Naive B cell (primary cell): ENCODE results near the gene BLOC1S3. TPM values are rescaled to one million over a fixed set of nuclear protein-coding genes. Genes with fewer than 3 reads are reported as not detected.

Experiments
- ATAC-seq, 2 donors: fragments of 150-1000 bp; cut with Tn5 transposase; 2 replicates each; pipeline ENCODE4 v1.10.0; 2021; ENCODE audit warnings: low read depth in 2 of 2, mild to moderate bottlenecking in 2 of 2, moderate library complexity in 2 of 2
- DNase-seq: peaks from one replicate; pipeline ENCODE4 v3.0.0; 2022
- H3K27ac Mint-ChIP-seq, 6 donors: one replicate each; pipeline ENCODE4 v1.8.0; 2020 to 2022; ENCODE audit warnings: mild to moderate bottlenecking in 6 of 6, mixed read lengths in 6 of 6, moderate library complexity in 5 of 6, inconsistent platforms in 2 of 6
- H3K27me3 Mint-ChIP-seq, 3 donors: one replicate each; pipeline ENCODE4 v1.8.0; 2021 to 2022; ENCODE audit warnings: mixed read lengths in 3 of 3, mild to moderate bottlenecking in 1 of 3
- H3K36me3 Mint-ChIP-seq, 2 donors: one replicate each; pipeline ENCODE4 v1.8.0; 2020 to 2022; ENCODE audit warnings: mixed read lengths in 2 of 2, inconsistent platforms in 1 of 2, mild to moderate bottlenecking in 1 of 2
- H3K4me1 Mint-ChIP-seq, 3 donors: one replicate each; pipeline ENCODE4 v1.8.0; 2020 to 2022; ENCODE audit warnings: mixed read lengths in 3 of 3, inconsistent platforms in 1 of 3, mild to moderate bottlenecking in 1 of 3, moderate library complexity in 1 of 3
- H3K4me3 Mint-ChIP-seq, 8 donors: one replicate each; pipeline ENCODE4 v1.8.0; 2020 to 2022; ENCODE audit warnings: mild to moderate bottlenecking in 8 of 8, mixed read lengths in 8 of 8, moderate library complexity in 8 of 8, inconsistent platforms in 2 of 8
- H3K9me3 Mint-ChIP-seq, 7 donors: one replicate each; pipeline ENCODE4 v1.8.0; 2020 to 2022; ENCODE audit warnings: mixed read lengths in 7 of 7, mild to moderate bottlenecking in 5 of 7, inconsistent platforms in 2 of 7, moderate library complexity in 1 of 7
- polyA plus RNA-seq, 6 donors: library from polyadenylated mRNA; unstranded; fragments of 300-500 nt; fragmentation: Illumina TruSeq; gene quantifications; one replicate each; pipeline ENCODE4 v1.2.3, GENCODE V29; 2021; ENCODE audit warnings: low read depth in 6 of 6

The BLOC1S3 gene
- polyA plus RNA-seq, 6 donors from 2014 or later, result 9.1 to 24.5 (median 13.6) TPM

- peak within 1 kb of the TSS in 2 of 6 donors; percentile 52 to 88 for H3K27ac Mint-ChIP-seq
- H3K27me3 Mint-ChIP-seq, result peaks cover 5 to 44% (median 33%) of the 10 kb centered on the region in 3 donors
- ATAC-seq (no peak), DNase-seq (no peak)
- H3K9me3 Mint-ChIP-seq, result no peaks in the 10 kb centered on the region
- H3K4me3 Mint-ChIP-seq, result peak within 1 kb of the TSS in 1 of 8 donors; percentile 48
- peaks cover 16 to 31% (median 28%) of the 10 kb centered on the region in 3 donors for H3K4me1 Mint-ChIP-seq
- H3K36me3 Mint-ChIP-seq, result no peaks in the 10 kb centered on the region
These were observed 17.5 kb upstream of the BLOC1S3 start, which contains the start of gene NKPD1 for GRCh38 chr19:45160870-45161737. TSS of gene NKPD1 (minus strand) at chr19:45160982. CDS start at chr19:45160150, 832 bp downstream.

- peaks cover 3 to 35% (median 28%) of the 10 kb centered on the region in 3 donors for H3K27me3 Mint-ChIP-seq
- no peak overlapping the region for H3K27ac Mint-ChIP-seq
- no peak for ATAC-seq
- no peak overlapping the region for H3K4me3 Mint-ChIP-seq
- peaks cover 16 to 34% (median 28%) of the 10 kb centered on the region in 3 donors for H3K4me1 Mint-ChIP-seq
- no peaks in the 10 kb centered on the region for H3K9me3 Mint-ChIP-seq
- no peak for DNase-seq
- no peaks in the 10 kb centered on the region for H3K36me3 Mint-ChIP-seq
These were observed 16.6 kb upstream of the BLOC1S3 start for GRCh38 chr19:45161738-45162607.

GRCh38 chr19:45162608-45163143 lies 15.9 kb upstream of the BLOC1S3 start:
- ATAC-seq (no peak), DNase-seq (no peak)
- no peaks in the 10 kb centered on the region for H3K9me3 Mint-ChIP-seq
- H3K4me3 Mint-ChIP-seq, result no peak overlapping the region
- H3K27me3 Mint-ChIP-seq, result peaks cover 0 to 31% (median 22%) of the 10 kb centered on the region in 3 donors
- no peak overlapping the region for H3K27ac Mint-ChIP-seq
- no peaks in the 10 kb centered on the region for H3K36me3 Mint-ChIP-seq
- peaks cover 16 to 36% (median 28%) of the 10 kb centered on the region in 3 donors for H3K4me1 Mint-ChIP-seq

- H3K27me3 Mint-ChIP-seq, result peaks cover 0 to 26% (median 18%) of the 10 kb centered on the region in 3 donors
- no peaks in the 10 kb centered on the region for H3K9me3 Mint-ChIP-seq
- DNase-seq (no peak), ATAC-seq (no peak)
- no peak overlapping the region for H3K27ac Mint-ChIP-seq
- H3K4me3 Mint-ChIP-seq, result peak overlapping the region in 1 of 8 donors; percentile 21
- H3K4me1 Mint-ChIP-seq, result peaks cover 16 to 33% (median 26%) of the 10 kb centered on the region in 3 donors
- no peaks in the 10 kb centered on the region for H3K36me3 Mint-ChIP-seq
These were observed 15.4 kb upstream of the BLOC1S3 start for GRCh38 chr19:45163156-45163555.

- Mint-ChIP-seq H3K36me3 (no peaks in the 10 kb centered on the region), H3K4me3 (peak overlapping the region in 4 of 8 donors; percentile 19 to 66 (median 52)), H3K27me3 (peaks cover 0 to 19% (median 11%) of the 10 kb centered on the region in 3 donors), H3K4me1 (peaks cover 16 to 30% (median 22%) of the 10 kb centered on the region in 3 donors), H3K9me3 (no peaks in the 10 kb centered on the region), H3K27ac (peak overlapping the region in 4 of 6 donors; percentile 73 to 79 (median 77))
- ATAC-seq, result peak in 1 of 2 donors; percentile 4
- DNase-seq, result no peak
These were observed 14.7 kb upstream of the BLOC1S3 start for GRCh38 chr19:45163751-45164460.

- Mint-ChIP-seq H3K27ac (peak overlapping the region in 3 of 6 donors; percentile 15 to 78 (median 73)), H3K9me3 (no peaks in the 10 kb centered on the region), H3K36me3 (no peaks in the 10 kb centered on the region), H3K4me3 (peak overlapping the region in 3 of 8 donors; percentile 15 to 69 (median 44)), H3K27me3 (peaks cover 0 to 10% (median 10%) of the 10 kb centered on the region in 3 donors), H3K4me1 (peaks cover 16 to 30% (median 22%) of the 10 kb centered on the region in 3 donors)
- DNase-seq (peak; percentile 30), ATAC-seq (peak; percentile 89 to 90)
These were observed 13.8 kb upstream of the BLOC1S3 start for GRCh38 chr19:45164577-45165335.

GRCh38 chr19:45166723-45167252 lies 11.8 kb upstream of the BLOC1S3 start:
- Mint-ChIP-seq H3K36me3 (no peaks in the 10 kb centered on the region), H3K9me3 (no peaks in the 10 kb centered on the region), H3K27me3 (no peaks in the 10 kb centered on the region), H3K4me1 (peaks cover 21 to 33% (median 29%) of the 10 kb centered on the region in 3 donors), H3K27ac (peak overlapping the region in 1 of 6 donors; percentile 74), H3K4me3 (peak overlapping the region in 1 of 8 donors; percentile 40)
- no peak for ATAC-seq
- no peak for DNase-seq

- no peak for ATAC-seq
- Mint-ChIP-seq H3K27ac (no peak overlapping the region), H3K4me3 (no peak overlapping the region), H3K9me3 (no peaks in the 10 kb centered on the region), H3K27me3 (no peaks in the 10 kb centered on the region), H3K36me3 (no peaks in the 10 kb centered on the region), H3K4me1 (peaks cover 30 to 41% (median 40%) of the 10 kb centered on the region in 3 donors)
- DNase-seq, result no peak
These were observed 9.7 kb upstream of the BLOC1S3 start for GRCh38 chr19:45168767-45169351.

GRCh38 chr19:45169602-45170001 lies 9.0 kb upstream of the BLOC1S3 start:
- H3K9me3 Mint-ChIP-seq, result no peaks in the 10 kb centered on the region
- ATAC-seq (no peak), DNase-seq (no peak)
- H3K27me3 Mint-ChIP-seq, result no peaks in the 10 kb centered on the region
- H3K4me1 Mint-ChIP-seq, result peaks cover 26 to 34% (median 34%) of the 10 kb centered on the region in 3 donors
- H3K4me3 Mint-ChIP-seq, result no peak overlapping the region
- no peak overlapping the region for H3K27ac Mint-ChIP-seq
- H3K36me3 Mint-ChIP-seq, result no peaks in the 10 kb centered on the region

- DNase-seq (no peak), ATAC-seq (no peak)
- Mint-ChIP-seq H3K4me3 (no peak overlapping the region), H3K27ac (no peak overlapping the region), H3K27me3 (no peaks in the 10 kb centered on the region), H3K4me1 (peaks cover 27 to 38% (median 33%) of the 10 kb centered on the region in 3 donors), H3K9me3 (no peaks in the 10 kb centered on the region), H3K36me3 (no peaks in the 10 kb centered on the region)
These were observed 8.2 kb upstream of the BLOC1S3 start for GRCh38 chr19:45170146-45171106.

GRCh38 chr19:45171211-45171623 lies 7.4 kb upstream of the BLOC1S3 start:
- no peaks in the 10 kb centered on the region for H3K9me3 Mint-ChIP-seq
- no peaks in the 10 kb centered on the region for H3K36me3 Mint-ChIP-seq
- ATAC-seq (no peak), DNase-seq (no peak)
- H3K4me1 Mint-ChIP-seq, result peaks cover 27 to 41% (median 34%) of the 10 kb centered on the region in 3 donors
- no peaks in the 10 kb centered on the region for H3K27me3 Mint-ChIP-seq
- H3K27ac Mint-ChIP-seq, result peak overlapping the region in 4 of 6 donors; percentile 16 to 80 (median 35)
- H3K4me3 Mint-ChIP-seq, result peak overlapping the region in 4 of 8 donors; percentile 11 to 84 (median 42)
